Fibroblast of mammary gland (primary cell): ENCODE data around the gene GATAD2B.

Experiments
- DNase-seq: peaks from one replicate; pipeline ENCODE4 v3.0.0-alpha.2; 2010; ENCODE audit warnings: low read depth
- H3K4me3 ChIP-seq: 2 replicates; pipeline ENCODE4 v1.5.1; 2011; ENCODE audit warnings: low read depth, mild to moderate bottlenecking, low read length, moderate library complexity; ENCODE audit not compliant: control insufficient read depth
- CTCF ChIP-seq: conservative IDR thresholded peaks from 2 replicates; pipeline ENCODE4 v1.5.1; 2011; ENCODE audit warnings: low read depth, low read length, inconsistent platforms; ENCODE audit not compliant: control insufficient read depth, insufficient read depth

GATAD2B gene

GRCh38 chr1:153963850-153964331 lies 41.1 kb upstream of the GATAD2B start:
- no peak for DNase-seq
- peak overlapping the region; percentile 67 for H3K4me3 ChIP-seq
- TF ChIP-seq CTCF: no peak

GRCh38 chr1:153963030-153963849 lies 40.5 kb upstream of the GATAD2B start, which contains the start of gene SLC39A1:
Gene SLC39A1, minus strand, starts transcription at chr1:153963537. Its CDS starts 822 bp downstream, at chr1:153962715.
- H3K4me3 ChIP-seq: peak within 1 kb of the TSS; percentile 67
- peak; percentile 95 for DNase-seq
- no peak for TF ChIP-seq CTCF

DNA sequence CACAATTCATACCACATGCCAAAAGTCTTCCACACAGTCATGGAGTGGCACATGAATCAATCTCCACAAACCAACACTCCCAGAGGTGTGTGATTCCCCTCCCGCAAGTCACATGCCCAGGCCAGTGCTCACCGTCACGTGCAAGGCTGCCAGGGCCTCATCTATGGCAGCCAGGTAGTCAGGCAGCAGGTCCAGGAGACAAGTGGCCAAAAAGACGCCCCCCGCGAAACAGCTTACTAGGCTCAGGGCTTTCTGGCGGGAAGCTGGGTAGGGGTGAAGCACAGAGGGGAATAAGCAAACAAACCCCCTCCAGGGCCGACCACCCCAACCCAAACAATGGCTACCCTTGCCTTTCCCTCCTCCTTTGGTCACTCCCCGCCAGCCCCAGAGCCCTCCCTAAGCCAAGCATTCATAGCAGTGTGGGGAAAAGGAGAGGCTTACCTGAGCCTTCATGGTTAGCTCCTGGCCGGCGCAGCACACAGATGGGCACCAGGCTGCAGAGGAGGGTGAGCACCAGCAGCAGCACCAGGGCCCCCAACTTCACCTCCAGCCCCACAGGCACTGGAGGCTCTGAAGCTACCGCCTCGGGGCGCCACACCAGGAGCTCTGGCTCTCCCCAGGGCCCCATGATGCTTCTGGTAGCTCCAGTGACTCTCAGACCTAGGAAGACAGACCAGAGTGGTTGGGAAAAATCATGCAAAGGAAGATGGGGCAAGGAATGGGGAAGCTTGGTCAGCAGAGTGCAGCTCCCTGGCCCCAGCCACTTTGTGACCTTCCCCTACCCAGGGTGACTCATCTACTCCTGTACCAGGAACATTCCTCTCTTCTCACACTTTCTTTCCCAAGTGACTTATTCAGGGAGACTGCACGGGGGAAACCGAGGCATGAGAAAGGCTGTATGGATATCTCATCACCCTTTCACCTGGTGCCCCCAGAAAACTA lies 39.6 kb upstream of the GATAD2B start:
- H3K4me3 ChIP-seq: peak overlapping the region; percentile 67
- TF ChIP-seq CTCF: no peak
- DNase-seq: peak; percentile 76

DNA sequence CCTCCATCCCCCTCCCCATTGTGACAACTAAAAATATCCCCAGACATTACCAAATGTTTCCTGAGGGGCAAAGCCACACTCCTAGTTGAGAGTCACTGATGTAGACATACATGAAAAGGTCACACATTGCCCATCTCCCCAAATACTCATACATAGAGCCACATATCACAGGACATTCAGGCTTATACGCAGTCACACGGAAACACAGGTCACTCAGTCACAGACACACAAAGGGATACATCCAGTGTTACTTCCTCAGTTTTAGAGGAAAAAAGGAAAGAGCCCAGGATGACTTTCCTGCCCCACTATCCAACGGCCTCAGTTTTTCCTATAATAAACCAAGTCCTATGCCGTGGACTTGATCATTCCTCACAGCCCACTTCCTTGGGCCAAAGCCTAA lies 38.6 kb upstream of the GATAD2B start:
- no peak for TF ChIP-seq CTCF
- no peak for DNase-seq
- no peak overlapping the region for H3K4me3 ChIP-seq

GRCh38 chr1:153960206-153960605 lies 37.4 kb upstream of the GATAD2B start:
- DNase-seq: no peak
- no peak overlapping the region for H3K4me3 ChIP-seq
- no peak for TF ChIP-seq CTCF

- no peak overlapping the region for H3K4me3 ChIP-seq
- TF ChIP-seq CTCF: no peak
- no peak for DNase-seq
Measured at GRCh38 chr1:153959454-153959853, 36.7 kb upstream of the GATAD2B start.
